K562 treated with DMSO at 1 percent for 24 hours (cell line): ENCODE results near the gene MPDU1. TPM values are rescaled to one million over a fixed set of nuclear protein-coding genes. Genes with fewer than 3 reads are reported as not detected.

ENCODE experiments used
- total RNA-seq: library from RNA; unstranded; fragments of 300-600 nt; gene quantifications from 2 replicates; pipeline ENCODE4 v1.2.3, GENCODE V29; 2022; ENCODE audit warnings: low read depth; ENCODE audit not compliant: insufficient read depth

The MPDU1 gene
- 81.0 and 84.2 TPM in 2 replicates for total RNA-seq

DNA sequence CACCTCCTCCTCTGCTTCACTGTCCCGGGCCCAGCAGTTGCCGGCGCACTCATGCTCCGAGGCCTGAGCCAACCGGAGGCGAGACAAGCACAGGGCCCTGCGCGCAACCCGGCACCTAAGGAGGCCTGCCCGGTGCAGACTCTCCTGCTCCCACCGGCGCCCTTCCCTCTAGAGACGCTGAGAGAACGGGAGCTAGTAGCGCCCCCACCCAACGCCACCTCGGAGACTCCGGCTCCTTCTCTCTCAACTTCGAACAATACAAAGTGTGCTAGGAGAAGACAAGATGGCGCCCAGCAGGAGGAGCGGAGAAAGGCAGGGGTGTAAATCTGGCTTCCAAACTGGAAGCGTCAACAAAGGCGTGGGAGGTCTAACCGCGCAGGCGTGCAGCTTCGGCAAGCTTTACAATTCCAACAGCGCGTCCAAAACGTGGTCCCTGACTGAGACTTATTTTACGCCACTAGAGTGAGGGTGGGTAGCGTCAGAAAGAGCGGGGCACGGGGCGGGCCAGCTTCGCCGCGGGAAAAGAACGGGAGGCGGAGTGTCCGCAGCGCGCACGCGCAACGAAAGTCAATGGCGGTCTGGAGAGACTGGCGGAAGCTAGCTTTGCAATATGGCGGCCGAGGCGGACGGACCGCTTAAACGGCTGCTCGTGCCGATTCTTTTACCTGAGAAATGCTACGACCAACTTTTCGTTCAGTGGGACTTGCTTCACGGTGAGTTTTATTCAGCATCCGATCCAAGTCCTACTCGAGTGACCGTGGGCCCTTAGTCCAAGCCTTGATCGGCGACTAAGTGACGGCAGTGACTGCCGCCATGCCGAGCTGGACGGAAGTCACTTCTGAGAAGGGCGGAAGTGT, at the start of gene MPDU1:
Gene MPDU1 (plus strand): TSS at position 600 of the 857 bp plus-strand sequence. CDS start 11 bp downstream, at position 611.

DNA sequence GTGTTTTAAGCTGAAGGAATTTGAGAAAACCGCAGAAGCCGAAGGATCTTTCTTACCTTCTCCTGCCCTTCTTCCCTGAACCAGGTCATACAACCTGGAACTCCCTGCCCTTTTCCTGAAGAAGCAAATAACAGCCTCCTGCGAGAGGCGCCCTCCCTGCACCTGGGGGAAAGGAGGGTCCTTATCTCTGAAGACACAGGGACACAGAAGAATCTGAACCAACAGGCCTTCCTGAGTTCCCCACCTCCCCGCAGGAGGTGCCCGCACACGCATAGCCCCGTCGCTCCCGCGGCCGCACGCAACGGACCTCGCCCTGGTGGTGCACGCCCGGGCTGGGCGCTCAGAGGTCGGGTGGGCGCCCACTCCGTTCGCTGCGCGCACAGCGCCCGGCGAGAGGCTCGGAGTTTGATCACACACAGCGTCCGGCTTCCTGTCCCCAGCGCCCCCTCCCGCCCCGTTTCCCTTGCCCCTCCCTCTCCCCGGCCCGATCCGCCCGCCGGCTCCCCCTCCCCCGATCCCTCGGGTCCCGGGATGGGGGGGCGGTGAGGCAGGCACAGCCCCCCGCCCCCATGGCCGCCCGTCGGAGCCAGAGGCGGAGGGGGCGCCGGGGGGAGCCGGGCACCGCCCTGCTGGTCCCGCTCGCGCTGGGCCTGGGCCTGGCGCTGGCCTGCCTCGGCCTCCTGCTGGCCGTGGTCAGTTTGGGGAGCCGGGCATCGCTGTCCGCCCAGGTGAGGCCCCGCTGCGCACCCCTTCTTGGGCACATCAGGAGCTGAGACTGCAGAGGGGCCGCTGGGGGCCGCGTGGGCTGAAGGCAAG, 34.9 kb upstream of the MPDU1 start, which contains the start of gene TNFSF12:
Gene TNFSF12 (plus strand): TSS at position 474 of the 816 bp plus-strand sequence. CDS start 96 bp downstream, at position 570.

GRCh38 chr17:7558544-7559319, 24.9 kb upstream of the MPDU1 start, which contains the start of gene TNFSF13:
Gene TNFSF13, plus strand, starts transcription at chr17:7558750. Its CDS starts 290 bp downstream, at chr17:7559040.

DNA sequence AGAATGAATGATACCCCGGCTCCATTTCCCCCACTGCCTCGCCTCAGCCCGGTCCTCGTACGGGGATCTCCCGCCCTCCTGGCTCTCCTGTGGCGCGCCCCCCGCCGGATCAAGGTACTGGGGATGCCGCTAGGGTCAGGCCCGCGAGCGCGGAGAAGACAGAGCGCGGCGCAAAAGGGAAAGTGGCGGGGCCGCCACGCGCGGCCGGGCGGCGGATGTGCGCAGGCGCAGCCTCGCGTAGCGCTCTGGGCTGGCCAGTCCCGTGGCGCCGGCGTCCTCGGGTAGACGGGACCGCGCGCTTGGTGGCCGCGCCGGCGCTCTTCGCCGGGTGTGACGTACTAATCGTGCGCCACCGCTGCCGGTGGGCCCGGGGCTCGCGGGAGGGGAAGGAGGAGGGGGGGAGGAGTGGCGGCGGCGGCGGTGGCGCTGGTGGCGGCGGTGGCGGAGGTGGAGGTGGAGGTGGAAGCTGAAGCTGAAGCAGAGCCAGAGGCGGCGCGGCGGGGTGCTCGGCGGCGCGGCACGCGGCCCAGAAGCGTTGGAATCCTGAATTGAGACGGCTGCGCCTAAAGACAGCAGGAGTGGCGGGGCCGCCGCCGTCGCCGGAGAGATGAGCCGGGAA, 22.0 kb upstream of the MPDU1 start, which contains the start of gene SENP3:
Gene SENP3 (plus strand): TSS at position 331 of the 619 bp plus-strand sequence. CDS start 1,158 bp downstream, outside the sequence.

DNA sequence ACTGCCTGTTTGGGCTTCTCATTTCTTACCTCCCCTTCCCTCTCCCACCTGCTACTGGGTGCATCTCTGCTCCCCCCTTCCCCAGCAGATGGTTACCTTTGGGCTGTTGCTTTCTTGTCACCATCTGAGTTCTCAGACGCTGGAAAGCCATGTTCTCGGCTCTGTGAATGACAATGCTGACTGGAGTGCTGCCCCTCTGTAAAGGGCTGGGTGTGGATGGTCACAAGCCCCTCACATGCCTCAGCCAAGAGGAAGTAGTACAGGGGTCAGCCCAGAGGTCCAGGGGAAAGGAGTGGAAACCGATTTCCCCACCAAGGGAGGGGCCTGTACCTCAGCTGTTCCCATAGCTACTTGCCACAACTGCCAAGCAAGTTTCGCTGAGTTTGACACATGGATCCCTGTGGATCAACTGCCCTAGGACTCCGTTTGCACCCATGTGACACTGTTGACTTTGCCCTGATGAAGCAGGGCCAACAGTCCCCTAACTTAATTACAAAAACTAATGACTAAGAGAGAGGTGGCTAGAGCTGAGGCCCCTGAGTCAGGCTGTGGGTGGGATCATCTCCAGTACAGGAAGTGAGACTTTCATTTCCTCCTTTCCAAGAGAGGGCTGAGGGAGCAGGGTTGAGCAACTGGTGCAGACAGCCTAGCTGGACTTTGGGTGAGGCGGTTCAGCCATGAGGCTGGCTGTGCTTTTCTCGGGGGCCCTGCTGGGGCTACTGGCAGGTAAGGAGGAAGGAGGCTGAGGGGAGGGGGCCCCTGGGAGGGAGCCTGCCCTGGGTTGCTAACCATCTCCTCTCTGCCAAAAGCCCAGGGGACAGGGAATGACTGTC, 4.4 kb upstream of the MPDU1 start, which contains the start of gene CD68:
Gene CD68 (plus strand): TSS at position 638 of the 833 bp plus-strand sequence. CDS start 40 bp downstream, at position 678.

DNA sequence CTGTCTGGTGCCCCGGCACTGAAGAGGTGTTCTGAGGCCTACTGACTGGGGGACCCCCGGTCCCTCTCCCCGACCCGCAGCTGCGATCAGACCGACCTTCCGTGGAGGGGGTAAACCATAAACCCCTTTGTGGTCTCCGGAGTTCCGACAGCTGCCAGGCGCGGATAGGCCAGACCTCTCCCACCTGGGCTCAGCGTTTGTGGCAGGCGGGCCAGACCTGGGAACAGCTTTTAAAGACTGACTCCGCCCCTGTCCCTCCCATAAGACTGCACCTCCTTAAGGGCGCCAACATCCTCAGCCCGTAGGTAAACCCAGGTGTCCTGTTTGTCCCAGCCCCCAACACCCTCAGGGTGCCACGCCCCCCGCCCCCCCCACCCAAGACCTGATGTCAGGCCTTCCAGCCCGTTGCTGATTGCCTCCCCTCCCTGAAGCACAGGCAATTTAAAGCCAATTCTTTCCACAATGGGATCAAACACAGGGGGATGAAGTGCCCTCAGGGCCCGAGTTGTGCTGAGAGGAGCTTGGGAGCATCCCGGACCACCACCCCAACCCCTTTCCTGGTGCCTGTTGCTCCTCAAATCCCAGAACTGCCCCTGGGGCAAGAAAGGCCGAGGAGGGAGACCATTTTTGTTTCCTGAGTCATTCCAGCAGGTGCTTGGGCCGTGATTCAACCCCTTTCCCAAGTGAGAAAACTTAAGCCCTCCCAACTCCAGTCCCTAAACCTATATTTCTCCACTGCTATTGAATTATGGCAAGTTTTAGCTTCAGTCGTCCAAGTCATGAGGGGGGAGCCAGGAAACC, 6.4 kb downstream of the MPDU1 start, which contains the start of gene SOX15:
Gene SOX15 (minus strand): TSS at position 204 of the 801 bp plus-strand sequence. CDS start 418 bp downstream, outside the sequence.

GRCh38 chr17:7614425-7615264, 31.0 kb downstream of the MPDU1 start, which contains the start of gene FXR2:
Gene FXR2, minus strand, starts transcription at chr17:7614897. Its CDS starts 365 bp downstream, at chr17:7614532.

GRCh38 chr17:7627250-7628121, 43.8 kb downstream of the MPDU1 start, which contains the start of gene SAT2:
Gene SAT2, minus strand, starts transcription at chr17:7627821. Its CDS starts 186 bp downstream, at chr17:7627635.

GRCh38 chr17:7629939-7630571, 46.4 kb downstream of the MPDU1 start, which contains the start of gene SHBG:
Gene SHBG, plus strand, starts transcription at chr17:7630135. Its CDS starts 38 bp downstream, at chr17:7630173.

Other genes with a start within 250 kb of the MPDU1 start
- gene ACAP1, start 247.3 kb upstream of the MPDU1 start, total RNA-seq, result 2.6 and 6.1 TPM in 2 replicates
- 7.3 and 8.6 TPM in 2 replicates for gene KCTD11, start 231.7 kb upstream of the MPDU1 start, total RNA-seq
- gene TMEM95, start 228.7 kb upstream of the MPDU1 start, total RNA-seq, result not detected in 2 replicates
- gene TNK1, start 202.8 kb upstream of the MPDU1 start, total RNA-seq, result 7.3 and 8.8 TPM in 2 replicates
- 11.9 and 13.9 TPM in 2 replicates for gene PLSCR3, start 189.3 kb upstream of the MPDU1 start, total RNA-seq
- 67.8 and 69.3 TPM in 2 replicates for gene TMEM256, start 179.8 kb upstream of the MPDU1 start, total RNA-seq
- gene NLGN2, start 176.0 kb upstream of the MPDU1 start, total RNA-seq, result 14.2 and 14.9 TPM in 2 replicates
- gene SPEM1, start 163.5 kb upstream of the MPDU1 start, total RNA-seq, result not detected in 2 replicates
- not detected in 2 replicates for gene SPEM2, start 158.2 kb upstream of the MPDU1 start, total RNA-seq
- not detected in 2 replicates for gene SPEM3, start 155.0 kb upstream of the MPDU1 start, total RNA-seq
- gene TMEM102, start 148.4 kb upstream of the MPDU1 start, total RNA-seq, result 14.7 and 16.9 TPM in 2 replicates
- 6.3 and 7.5 TPM in 2 replicates for gene FGF11, start 144.3 kb upstream of the MPDU1 start, total RNA-seq
- gene CHRNB1, start 138.8 kb upstream of the MPDU1 start, total RNA-seq, result 12.6 and 14.0 TPM in 2 replicates
- gene ZBTB4, start 104.2 kb upstream of the MPDU1 start, total RNA-seq, result 5.5 and 5.6 TPM in 2 replicates
- gene SLC35G6, start 102.4 kb upstream of the MPDU1 start, total RNA-seq, result not detected in 2 replicates
- gene POLR2A, start 99.5 kb upstream of the MPDU1 start, total RNA-seq, result 81.8 and 97.0 TPM in 2 replicates
- 0.58 and 1.4 TPM in 2 replicates for gene TNFSF12, start 34.8 kb upstream of the MPDU1 start, total RNA-seq
- gene TNFSF13, start 25.1 kb upstream of the MPDU1 start, total RNA-seq, result 1.5 and 2.0 TPM in 2 replicates
- gene SENP3, start 21.9 kb upstream of the MPDU1 start, total RNA-seq, result 42.9 and 47.5 TPM in 2 replicates
- 31.3 and 38.5 TPM in 2 replicates for gene CD68, start 4.2 kb upstream of the MPDU1 start, total RNA-seq
- 3.9 and 4.4 TPM in 2 replicates for gene SOX15, start 6.2 kb downstream of the MPDU1 start, total RNA-seq
- 71.8 and 73.7 TPM in 2 replicates for gene FXR2, start 31.0 kb downstream of the MPDU1 start, total RNA-seq
- 62.8 TPM in 2 replicates for gene SAT2, start 44.0 kb downstream of the MPDU1 start, total RNA-seq
- 0.68 and 0.93 TPM in 2 replicates for gene SHBG, start 46.3 kb downstream of the MPDU1 start, total RNA-seq
- gene ATP1B2, start 67.1 kb downstream of the MPDU1 start, total RNA-seq, result 4.5 and 5.6 TPM in 2 replicates
- 4.8 and 6.3 TPM in 2 replicates for gene TP53, start 103.6 kb downstream of the MPDU1 start, total RNA-seq
- 47.2 and 47.5 TPM in 2 replicates for gene WRAP53, start 104.6 kb downstream of the MPDU1 start, total RNA-seq
- 0.10 TPM in 1 of 2 replicates, not detected in the other for gene EFNB3, start 121.3 kb downstream of the MPDU1 start, total RNA-seq
- not detected in 2 replicates for gene DNAH2, start 133.9 kb downstream of the MPDU1 start, total RNA-seq